HAP-1 (cell line): ENCODE measurements around the gene MPZL2.
"Not testable (repeated sequence)": the region's sequence is repeated elsewhere in the genome, so short reads cannot be mapped to it uniquely, and the experiment has no call there.

Experiments used
- DNase-seq, 2 experiments: peaks; one replicate each; pipeline ENCODE4 v3.0.0-alpha.2; 2016 to 2020; ENCODE audit warnings: low spot score in 2 of 2
- H3K27me3 ChIP-seq: fragments of 250-450 bp; sonication (Bioruptor Pico); 2 replicates; pipeline ENCODE4 v1.5.1; 2020; ENCODE audit warnings: low read depth, mild to moderate bottlenecking, moderate library complexity
- H3K36me3 ChIP-seq: fragments of 250-450 bp; sonication (Bioruptor Pico); replicated peaks from 2 replicates; pipeline ENCODE4 v1.5.1; 2020; ENCODE audit warnings: mild to moderate bottlenecking
- H3K4me1 ChIP-seq: fragments of 250-450 bp; sonication (Bioruptor Pico); 2 replicates; pipeline ENCODE4 v1.5.1; 2020; ENCODE audit warnings: mild to moderate bottlenecking
- H3K4me3 ChIP-seq: fragments of 250-450 bp; sonication (Bioruptor Pico); 2 replicates; pipeline ENCODE4 v1.5.1; 2020; ENCODE audit warnings: mild to moderate bottlenecking, moderate library complexity
- H3K9me3 ChIP-seq: fragments of 250-450 bp; sonication (Bioruptor Pico); 2 replicates; pipeline ENCODE4 v1.5.1; 2020; ENCODE audit warnings: mild to moderate bottlenecking, moderate library complexity
- in situ Hi-C: fragments of 300-500 bp; cut with MboI; formaldehyde crosslinking; loops from 3 replicates; pipeline ENCODE4 v1.14.3; 2020; ENCODE audit warnings: low sequenced_read_pairs, inconsistent platforms, mixed read lengths

The MPZL2 gene

GRCh38 chr11:118263695-118264568, at the start of gene MPZL2:
Gene MPZL2, minus strand, starts transcription at chr11:118264297. Its CDS starts 144 bp downstream, at chr11:118264153.
- H3K4me1 ChIP-seq: no peaks in the 10 kb centered on the region
- H3K9me3 ChIP-seq: no peaks in the 10 kb centered on the region
- H3K4me3 ChIP-seq: no peak within 1 kb of the TSS
- in situ Hi-C loops: no loop called here
- H3K36me3 ChIP-seq: no peaks in the 10 kb centered on the region
- peak in 1 of 2 experiments; percentile 8 for DNase-seq
- H3K27me3 ChIP-seq: peaks cover 59% of the 10 kb centered on the region

GRCh38 chr11:118313242-118313641, 49.1 kb upstream of the MPZL2 start:
- Histone ChIP-seq H3K9me3 (no peaks in the 10 kb centered on the region), H3K27me3 (no peaks in the 10 kb centered on the region; the same call in 1 of the 2 replicates), H3K4me1 (peaks cover 5% of the 10 kb centered on the region), H3K4me3 (no peak overlapping the region), H3K36me3 (no peaks in the 10 kb centered on the region)
- in situ Hi-C loops: no loop called here
- DNase-seq: no peak

DNA sequence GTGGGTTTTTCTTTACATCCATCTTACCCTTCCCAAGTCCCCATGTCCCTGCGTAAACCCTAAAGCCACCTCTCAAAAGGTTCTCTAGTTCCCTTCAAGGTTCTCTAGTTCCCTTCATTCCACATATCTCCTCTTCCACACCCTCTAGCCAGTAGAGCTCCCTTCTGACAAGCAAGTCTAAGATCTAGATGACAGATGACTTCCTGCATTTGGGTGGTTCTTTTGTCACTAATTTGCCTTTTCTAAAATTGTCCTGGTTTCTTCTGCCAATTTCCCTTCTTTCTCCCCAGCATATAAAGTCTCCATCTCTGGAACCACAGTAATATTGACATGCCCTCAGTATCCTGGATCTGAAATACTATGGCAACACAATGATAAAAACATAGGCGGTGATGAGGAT, 48.2 kb upstream of the MPZL2 start:
- in situ Hi-C loops: no loop called here
- Histone ChIP-seq H3K27me3 (no peaks in the 10 kb centered on the region; the same call in 1 of the 2 replicates), H3K36me3 (no peaks in the 10 kb centered on the region), H3K9me3 (no peaks in the 10 kb centered on the region), H3K4me1 (peaks cover 5% of the 10 kb centered on the region), H3K4me3 (no peak overlapping the region)
- DNase-seq: no peak

- no peak overlapping the region for H3K4me3 ChIP-seq
- in situ Hi-C loops: no loop called here
- H3K9me3 ChIP-seq: no peaks in the 10 kb centered on the region
- peaks cover 4% of the 10 kb centered on the region for H3K4me1 ChIP-seq
- H3K27me3 ChIP-seq: no peaks in the 10 kb centered on the region; the same call in 1 of the 2 replicates
- no peaks in the 10 kb centered on the region for H3K36me3 ChIP-seq
- DNase-seq: peak in 1 of 2 experiments; percentile 36
Observed at GRCh38 chr11:118311518-118311917, 47.4 kb upstream of the MPZL2 start.

DNA sequence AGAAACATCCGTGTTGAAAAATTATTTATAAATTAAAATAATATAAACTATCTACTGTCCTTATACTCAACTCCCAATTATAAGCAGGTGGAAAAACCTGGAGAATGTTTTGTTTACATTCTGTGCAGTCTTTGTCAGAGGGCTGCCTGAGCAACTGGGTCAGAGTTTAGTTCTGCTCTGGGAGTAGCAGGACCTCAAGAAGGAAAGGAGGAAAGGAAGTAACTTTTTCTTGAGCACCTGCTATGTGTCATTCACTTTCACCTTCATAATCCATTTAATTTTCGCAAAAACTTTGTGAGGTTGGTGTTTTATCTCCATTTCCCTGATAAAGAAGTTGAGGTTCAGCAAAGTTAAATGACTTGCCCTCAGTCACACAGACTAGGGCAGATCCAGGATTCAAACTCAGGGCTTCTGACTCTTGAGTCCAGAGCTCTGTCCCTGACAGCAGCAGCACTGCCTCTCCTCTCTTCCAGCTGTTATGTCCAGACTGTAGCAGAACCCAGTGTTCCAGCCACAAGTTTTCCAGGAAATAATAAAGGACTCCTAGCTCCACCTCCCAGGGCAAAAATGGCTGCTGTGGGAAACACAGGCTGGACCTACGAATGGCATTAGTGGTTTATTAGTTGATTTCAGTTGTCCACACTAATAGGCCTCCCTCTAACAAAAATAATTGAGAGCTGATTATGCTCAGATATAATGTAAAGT, 46.8 kb upstream of the MPZL2 start:
- Histone ChIP-seq H3K4me1 (no peaks in the 10 kb centered on the region), H3K27me3 (no peaks in the 10 kb centered on the region)

DNA sequence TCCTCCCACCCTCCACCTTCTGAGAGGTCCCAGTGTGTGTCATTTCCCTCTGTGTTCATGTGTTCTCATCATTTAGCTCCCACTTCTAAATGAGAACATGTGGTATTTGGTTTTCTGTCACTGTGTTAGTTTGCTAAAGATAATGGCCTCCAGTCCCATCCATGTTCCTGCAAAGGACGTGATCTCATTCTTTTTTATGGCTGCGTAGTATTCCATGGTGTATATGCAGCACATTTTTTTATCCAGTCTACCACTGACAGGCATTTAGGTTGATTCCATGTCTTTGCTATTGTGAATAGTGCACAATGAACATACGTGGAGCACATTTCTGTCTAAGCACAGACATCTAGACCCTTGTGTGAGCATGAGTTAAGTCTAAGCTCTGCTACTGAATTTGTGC, 46.2 kb upstream of the MPZL2 start:
- no peak overlapping the region for H3K4me3 ChIP-seq
- in situ Hi-C loops: no loop called here
- H3K36me3 ChIP-seq: no peaks in the 10 kb centered on the region
- no peaks in the 10 kb centered on the region for H3K9me3 ChIP-seq
- no peak for DNase-seq
- no peaks in the 10 kb centered on the region for H3K4me1 ChIP-seq
- H3K27me3 ChIP-seq: no peaks in the 10 kb centered on the region

More for the DNA sequence above, 46.8 kb upstream of the MPZL2 start:
- in situ Hi-C loops: no loop called here
- no peaks in the 10 kb centered on the region for H3K9me3 ChIP-seq
- H3K36me3 ChIP-seq: no peaks in the 10 kb centered on the region
- no peak overlapping the region for H3K4me3 ChIP-seq
- DNase-seq: no peak

- in situ Hi-C loops, DNase-seq, H3K27me3 ChIP-seq, H3K36me3 ChIP-seq, H3K4me1 ChIP-seq, H3K9me3 ChIP-seq, H3K4me3 ChIP-seq: not testable (repeated sequence)
Observed at GRCh38 chr11:118308995-118309528, 45.0 kb upstream of the MPZL2 start.

GRCh38 chr11:118306556-118306955, 42.5 kb upstream of the MPZL2 start:
- Histone ChIP-seq H3K4me1 (no peaks in the 10 kb centered on the region), H3K36me3 (no peaks in the 10 kb centered on the region), H3K4me3 (no peak overlapping the region), H3K9me3 (no peaks in the 10 kb centered on the region), H3K27me3 (peaks cover 18% of the 10 kb centered on the region)
- DNase-seq: no peak
- in situ Hi-C loops: no loop called here

DNA sequence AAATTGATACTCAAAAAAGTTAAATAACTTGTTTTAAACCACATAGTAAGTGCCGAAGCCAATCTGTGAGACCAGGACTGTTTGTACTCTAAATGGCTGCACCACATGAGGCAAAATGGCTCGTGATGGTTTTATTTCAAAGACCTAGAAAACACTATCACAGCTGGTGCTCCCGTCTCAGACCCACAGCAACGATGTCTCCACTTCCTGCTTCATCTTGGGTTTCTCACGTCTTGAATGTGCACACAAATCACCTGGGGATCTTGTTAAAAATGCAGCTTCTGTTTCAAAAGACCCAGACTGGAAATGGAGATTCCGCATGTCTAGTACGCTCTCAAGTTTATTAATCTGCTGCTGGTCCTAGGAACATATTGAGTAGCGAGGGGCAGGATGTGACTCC, 41.6 kb upstream of the MPZL2 start:
- H3K9me3 ChIP-seq: no peaks in the 10 kb centered on the region
- peaks cover 19% of the 10 kb centered on the region for H3K27me3 ChIP-seq
- no peak overlapping the region for H3K4me3 ChIP-seq
- DNase-seq: no peak
- no peaks in the 10 kb centered on the region for H3K4me1 ChIP-seq
- no peaks in the 10 kb centered on the region for H3K36me3 ChIP-seq
- in situ Hi-C loops: no loop called here

- no peak for DNase-seq
- in situ Hi-C loops: no loop called here
- Histone ChIP-seq H3K27me3 (peaks cover 21% of the 10 kb centered on the region), H3K4me3 (no peak within 1 kb of the TSS), H3K4me1 (no peaks in the 10 kb centered on the region), H3K36me3 (no peaks in the 10 kb centered on the region), H3K9me3 (no peaks in the 10 kb centered on the region)
Observed at GRCh38 chr11:118304568-118305248, 40.6 kb upstream of the MPZL2 start, which contains the start of gene CD3E. Gene CD3E, plus strand, starts transcription at chr11:118304730. Its CDS starts 223 bp downstream, at chr11:118304953.

GRCh38 chr11:118304227-118304567, 40.1 kb upstream of the MPZL2 start:
- DNase-seq: no peak
- Histone ChIP-seq H3K4me3 (no peak overlapping the region), H3K4me1 (no peaks in the 10 kb centered on the region), H3K9me3 (no peaks in the 10 kb centered on the region), H3K36me3 (no peaks in the 10 kb centered on the region), H3K27me3 (peaks cover 21% of the 10 kb centered on the region)
- in situ Hi-C loops: no loop called here

GRCh38 chr11:118301600-118302195, 37.6 kb upstream of the MPZL2 start:
- Histone ChIP-seq H3K27me3 (peaks cover 24% of the 10 kb centered on the region), H3K9me3 (no peaks in the 10 kb centered on the region), H3K4me3 (no peak overlapping the region), H3K36me3 (no peaks in the 10 kb centered on the region), H3K4me1 (no peaks in the 10 kb centered on the region)
- DNase-seq: no peak
- in situ Hi-C loops: no loop called here

DNA sequence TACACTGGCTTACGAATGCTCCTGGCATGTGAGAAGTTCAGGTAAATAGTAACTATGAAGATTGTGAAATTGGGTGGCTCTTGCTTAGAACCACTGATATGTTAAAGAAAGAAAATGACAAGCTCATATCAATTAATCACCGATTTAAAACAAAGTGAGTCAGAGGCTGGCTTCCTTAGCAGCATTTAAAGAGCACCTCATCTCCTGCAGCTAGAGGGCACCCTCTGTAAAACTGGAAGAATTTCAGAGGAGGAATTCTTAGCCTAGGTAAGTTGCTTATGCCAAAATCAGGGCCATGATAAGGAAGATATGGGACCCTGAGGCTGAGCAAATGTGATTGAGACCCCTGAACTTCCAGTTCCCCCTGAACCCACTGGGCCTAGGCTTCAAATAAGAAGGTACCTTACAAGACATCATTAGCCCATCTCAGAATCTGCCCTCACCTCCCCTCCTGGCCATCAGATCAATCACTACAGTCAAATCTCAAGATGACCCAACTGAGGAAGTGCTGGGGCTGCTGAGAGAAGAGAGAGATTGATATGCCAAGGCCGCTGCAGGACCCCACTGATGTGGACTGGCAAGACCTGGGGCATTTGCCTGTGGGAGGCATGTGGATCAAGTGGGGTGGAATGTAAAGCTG, 31.8 kb upstream of the MPZL2 start:
- DNase-seq: no peak
- Histone ChIP-seq H3K27me3 (peaks cover 5% of the 10 kb centered on the region), H3K9me3 (no peaks in the 10 kb centered on the region), H3K4me3 (no peak overlapping the region), H3K36me3 (no peaks in the 10 kb centered on the region), H3K4me1 (no peaks in the 10 kb centered on the region)
- in situ Hi-C loops: no loop called here
